ENCODE measurements around the gene STARD3NL.

The STARD3NL gene

GRCh38 chr7:38211940-38212339, 33.9 kb downstream of the STARD3NL start:
- no peak for TF ChIP-seq EZH2phosphoT487 (IDR thresholded peaks at IDR 0.05; ENCODE audit: borderline replicate concordance)
- peaks cover 65% of the 10 kb centered on the region; the same call in 1 of the 2 replicates for H3K36me3 ChIP-seq (ENCODE audit: insufficient read depth, low read length)
- H3K9ac ChIP-seq (ENCODE audit: low read depth, low read length, poor library complexity, severe bottlenecking), result no peak overlapping the region

GRCh38 chr7:38215115-38215514, 37.1 kb downstream of the STARD3NL start:
- H3K9me3 ChIP-seq (ENCODE audit: insufficient read depth, low read depth, low read length), result no peaks in the 10 kb centered on the region
- H3K4me3 ChIP-seq (ENCODE audit: low read length, poor library complexity, severe bottlenecking), result no peak overlapping the region
- no peaks in the 10 kb centered on the region for H3K79me2 ChIP-seq (ENCODE audit: insufficient read depth, low read length)
- H3K27me3 ChIP-seq (ENCODE audit: insufficient read depth, low read length, poor library complexity, severe bottlenecking), result no peaks in the 10 kb centered on the region
- H3K4me2 ChIP-seq (ENCODE audit: low read depth, low read length, poor library complexity, severe bottlenecking), result no peak overlapping the region
- H3K36me3 ChIP-seq (ENCODE audit: insufficient read depth, low read length), result peaks cover 68% of the 10 kb centered on the region; the same call in 1 of the 2 replicates
- TF ChIP-seq CTCF (conservative IDR thresholded peaks at IDR 0.05; ENCODE audit: low read length) (no peak), EZH2phosphoT487 (IDR thresholded peaks at IDR 0.05; ENCODE audit: borderline replicate concordance) (no peak)
- H4K20me1 ChIP-seq (ENCODE audit: insufficient read depth, low read length, poor library complexity, severe bottlenecking), result no peaks in the 10 kb centered on the region
- H3K9ac ChIP-seq (ENCODE audit: low read depth, low read length, poor library complexity, severe bottlenecking), result no peak overlapping the region
- H3F3A ChIP-seq (ENCODE audit: low read depth), result no peaks in the 10 kb centered on the region
- H2AFZ ChIP-seq (ENCODE audit: low read length), result no peak overlapping the region
- no peaks in the 10 kb centered on the region for H3K9me2 ChIP-seq (replicated peaks; ENCODE audit: low read depth, low read length)
- peaks cover 23% of the 10 kb centered on the region for H3K4me1 ChIP-seq (ENCODE audit: insufficient read depth, low read length, poor library complexity, severe bottlenecking)

More at GRCh38 chr7:38211940-38212339, 33.9 kb downstream of the STARD3NL start:
- Histone ChIP-seq H4K20me1 (ENCODE audit: insufficient read depth, low read length, poor library complexity, severe bottlenecking) (no peaks in the 10 kb centered on the region), H3K79me2 (ENCODE audit: insufficient read depth, low read length) (no peaks in the 10 kb centered on the region; the same call in 1 of the 2 replicates), H3K9me2 (replicated peaks; ENCODE audit: low read depth, low read length) (no peaks in the 10 kb centered on the region), H3K9me3 (ENCODE audit: insufficient read depth, low read depth, low read length) (no peaks in the 10 kb centered on the region), H3K4me1 (ENCODE audit: insufficient read depth, low read length, poor library complexity, severe bottlenecking) (peaks cover 12% of the 10 kb centered on the region), H3K27me3 (ENCODE audit: insufficient read depth, low read length, poor library complexity, severe bottlenecking) (no peaks in the 10 kb centered on the region), H3F3A (ENCODE audit: low read depth) (no peaks in the 10 kb centered on the region), H3K4me3 (ENCODE audit: low read length, poor library complexity, severe bottlenecking) (no peak overlapping the region), H3K4me2 (ENCODE audit: low read depth, low read length, poor library complexity, severe bottlenecking) (no peak overlapping the region), H2AFZ (ENCODE audit: low read length) (no peak overlapping the region)

GRCh38 chr7:38215735-38216670, 38.0 kb downstream of the STARD3NL start:
- Histone ChIP-seq H3K4me2 (ENCODE audit: low read depth, low read length, poor library complexity, severe bottlenecking) (peak overlapping the region; percentile 43), H3K4me1 (ENCODE audit: insufficient read depth, low read length, poor library complexity, severe bottlenecking) (peaks cover 28% of the 10 kb centered on the region), H3F3A (ENCODE audit: low read depth) (no peaks in the 10 kb centered on the region), H3K9ac (ENCODE audit: low read depth, low read length, poor library complexity, severe bottlenecking) (peak overlapping the region; percentile 7), H3K36me3 (ENCODE audit: insufficient read depth, low read length) (peaks cover 68% of the 10 kb centered on the region; the same call in 1 of the 2 replicates), H3K9me3 (ENCODE audit: insufficient read depth, low read depth, low read length) (no peaks in the 10 kb centered on the region), H3K79me2 (ENCODE audit: insufficient read depth, low read length) (no peaks in the 10 kb centered on the region), H3K4me3 (ENCODE audit: low read length, poor library complexity, severe bottlenecking) (no peak overlapping the region), H2AFZ (ENCODE audit: low read length) (no peak overlapping the region), H4K20me1 (ENCODE audit: insufficient read depth, low read length, poor library complexity, severe bottlenecking) (no peaks in the 10 kb centered on the region), H3K9me2 (replicated peaks; ENCODE audit: low read depth, low read length) (no peaks in the 10 kb centered on the region), H3K27me3 (ENCODE audit: insufficient read depth, low read length, poor library complexity, severe bottlenecking) (no peaks in the 10 kb centered on the region)
- TF ChIP-seq EZH2phosphoT487 (IDR thresholded peaks at IDR 0.05; ENCODE audit: borderline replicate concordance) (no peak), CTCF (conservative IDR thresholded peaks at IDR 0.05; ENCODE audit: low read length) (peak; percentile 99)
